ENCODE data around the gene SETD2.

The SETD2 gene

DNA sequence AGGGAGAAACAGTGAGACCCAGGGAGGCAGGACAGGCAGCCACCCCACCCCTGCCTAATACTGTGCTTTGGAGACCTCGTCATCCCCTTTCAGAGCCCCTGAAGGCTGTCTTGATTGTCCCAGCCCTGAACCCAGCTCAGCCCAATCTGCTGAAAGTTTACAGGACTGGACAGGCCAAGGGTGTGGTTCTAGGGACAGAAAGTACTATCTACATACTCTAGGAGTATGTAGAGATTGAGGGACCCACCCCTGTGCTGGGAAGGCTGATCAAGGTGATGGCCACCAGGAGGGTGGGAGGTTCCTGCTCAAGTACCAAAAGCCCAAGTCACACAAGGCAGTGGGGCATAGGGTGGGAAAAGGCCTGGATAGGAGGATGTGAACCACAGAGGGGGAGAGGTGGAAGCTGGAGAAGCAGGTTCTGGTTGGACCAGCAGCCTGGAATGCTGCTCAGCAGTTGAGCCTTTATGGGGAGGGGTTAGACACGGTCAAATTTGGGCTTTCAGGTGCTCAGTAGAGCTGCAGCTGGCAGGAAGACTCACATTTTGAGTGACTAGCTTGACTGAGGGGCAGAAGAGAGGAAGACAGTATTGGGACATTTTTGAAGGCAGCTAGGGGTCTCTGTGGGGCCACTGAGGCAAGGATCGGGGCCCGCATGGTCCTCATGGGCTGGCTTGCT is 177.7 kb downstream of the SETD2 start:
- no peaks in the 10 kb centered on the region for H3K9me3 ChIP-seq (ENCODE audit: control insufficient read depth, low read depth, low read length)
- H3K4me3 ChIP-seq (ENCODE audit: low read length), result no peak overlapping the region
- no peaks in the 10 kb centered on the region for H3K36me3 ChIP-seq (ENCODE audit: control insufficient read depth, low read depth, low read length)
- H3K27me3 ChIP-seq (ENCODE audit: control insufficient read depth, insufficient read depth, low read length), result no peaks in the 10 kb centered on the region
- no peak overlapping the region for H3K27ac ChIP-seq (ENCODE audit: low read length)
- H3K4me1 ChIP-seq (ENCODE audit: control insufficient read depth, low read depth, low read length), result peaks cover 10% of the 10 kb centered on the region
- no peak overlapping the region for H3K9ac ChIP-seq (ENCODE audit: low read length)

DNA sequence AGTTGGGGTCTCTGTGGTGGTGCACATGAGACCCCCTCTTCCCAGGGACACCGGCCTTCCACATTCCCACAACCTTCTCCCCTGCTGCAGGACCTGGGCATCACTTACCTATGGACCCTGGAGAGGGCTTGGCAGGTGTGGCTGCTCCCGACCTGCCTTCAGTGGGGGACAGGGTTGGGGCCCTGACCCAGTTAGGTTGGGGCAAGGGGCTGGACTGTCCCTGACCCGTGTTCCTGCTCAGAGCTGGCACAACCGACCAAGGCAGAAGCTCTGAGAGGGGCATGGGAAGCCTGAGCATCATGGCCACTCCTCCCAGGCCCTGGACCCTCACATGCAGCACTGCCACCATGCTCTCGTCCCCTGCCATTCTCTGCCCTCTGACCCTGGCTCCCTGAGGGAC is 178.3 kb downstream of the SETD2 start:
- Histone ChIP-seq H3K9ac (ENCODE audit: low read length) (no peak overlapping the region), H3K4me3 (ENCODE audit: low read length) (no peak overlapping the region), H3K9me3 (ENCODE audit: control insufficient read depth, low read depth, low read length) (no peaks in the 10 kb centered on the region), H3K4me1 (ENCODE audit: control insufficient read depth, low read depth, low read length) (peaks cover 10% of the 10 kb centered on the region), H3K27me3 (ENCODE audit: control insufficient read depth, insufficient read depth, low read length) (peaks cover 3% of the 10 kb centered on the region), H3K27ac (ENCODE audit: low read length) (no peak overlapping the region), H3K36me3 (ENCODE audit: control insufficient read depth, low read depth, low read length) (no peaks in the 10 kb centered on the region)

DNA sequence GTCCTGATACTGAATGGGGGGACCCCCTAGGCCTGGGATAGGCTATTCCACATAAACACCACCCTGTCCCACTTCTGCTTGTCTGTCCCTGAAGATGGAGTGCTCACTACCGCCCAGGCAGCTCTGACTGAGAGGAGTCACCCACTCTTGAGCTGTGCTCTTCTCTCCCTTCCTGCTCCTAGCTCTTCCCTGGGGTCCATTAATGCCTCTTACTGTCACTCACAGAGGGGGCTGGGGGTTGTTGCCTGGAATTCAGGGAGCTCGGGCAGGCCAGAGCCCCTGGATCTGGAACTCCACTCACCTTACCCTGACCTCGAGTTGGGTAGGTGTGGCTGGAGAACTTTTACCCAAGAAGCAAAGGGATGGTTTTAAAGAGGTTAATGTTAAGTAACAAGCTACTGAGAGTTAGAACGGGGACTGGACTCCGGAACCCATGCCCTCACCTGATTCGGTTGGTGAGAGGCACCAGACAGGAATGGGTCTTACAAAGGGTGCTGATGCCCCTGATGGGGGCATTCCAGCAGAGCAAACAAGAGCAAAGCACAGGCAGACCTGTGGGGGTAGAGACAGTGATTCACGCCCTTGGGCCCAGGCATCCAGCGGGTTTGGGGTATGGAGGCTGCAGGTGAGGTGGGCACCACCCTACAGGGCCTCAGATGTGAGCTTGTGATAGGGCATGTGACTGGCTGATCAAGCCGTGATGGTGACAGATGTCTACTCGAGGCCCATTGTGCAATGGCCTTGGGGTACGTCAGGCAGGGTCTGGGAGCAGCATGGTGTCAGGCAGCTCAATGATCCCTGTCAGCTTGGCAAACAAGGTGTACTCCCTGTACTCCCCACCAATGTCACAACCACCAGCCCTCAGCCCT is 179.1 kb downstream of the SETD2 start:
- H3K4me3 ChIP-seq (ENCODE audit: low read length), result no peak overlapping the region
- H3K9me3 ChIP-seq (ENCODE audit: control insufficient read depth, low read depth, low read length), result no peaks in the 10 kb centered on the region
- H3K36me3 ChIP-seq (ENCODE audit: control insufficient read depth, low read depth, low read length), result no peaks in the 10 kb centered on the region
- H3K27ac ChIP-seq (ENCODE audit: low read length), result no peak overlapping the region
- peaks cover 6% of the 10 kb centered on the region for H3K27me3 ChIP-seq (ENCODE audit: control insufficient read depth, insufficient read depth, low read length)
- H3K4me1 ChIP-seq (ENCODE audit: control insufficient read depth, low read depth, low read length), result peaks cover 10% of the 10 kb centered on the region
- no peak overlapping the region for H3K9ac ChIP-seq (ENCODE audit: low read length)

DNA sequence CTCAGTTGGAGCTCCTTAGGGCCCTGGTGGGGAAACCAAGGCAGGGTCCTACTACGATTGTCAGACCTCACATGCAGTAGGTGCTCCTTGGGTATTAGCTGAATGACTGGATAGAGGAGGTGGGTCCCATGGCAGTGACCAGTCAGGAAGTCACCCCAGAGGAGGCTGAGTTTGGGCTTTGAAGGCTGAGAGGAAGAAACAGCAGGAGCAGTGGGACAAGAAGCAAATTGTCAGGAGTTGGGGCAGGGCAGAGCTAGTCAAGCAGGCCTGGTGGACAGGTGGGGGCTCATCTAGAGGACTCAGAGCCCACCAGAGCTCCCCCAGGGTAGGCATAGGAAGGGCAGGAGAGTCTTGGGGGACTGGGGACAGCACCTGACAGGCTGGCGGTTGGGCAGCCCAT is 181.4 kb downstream of the SETD2 start:
- Histone ChIP-seq H3K27ac (ENCODE audit: low read length) (no peak overlapping the region), H3K4me3 (ENCODE audit: low read length) (no peak overlapping the region), H3K36me3 (ENCODE audit: control insufficient read depth, low read depth, low read length) (no peaks in the 10 kb centered on the region), H3K27me3 (ENCODE audit: control insufficient read depth, insufficient read depth, low read length) (peaks cover 6% of the 10 kb centered on the region), H3K4me1 (ENCODE audit: control insufficient read depth, low read depth, low read length) (peaks cover 3% of the 10 kb centered on the region), H3K9me3 (ENCODE audit: control insufficient read depth, low read depth, low read length) (no peaks in the 10 kb centered on the region), H3K9ac (ENCODE audit: low read length) (no peak overlapping the region)

DNA sequence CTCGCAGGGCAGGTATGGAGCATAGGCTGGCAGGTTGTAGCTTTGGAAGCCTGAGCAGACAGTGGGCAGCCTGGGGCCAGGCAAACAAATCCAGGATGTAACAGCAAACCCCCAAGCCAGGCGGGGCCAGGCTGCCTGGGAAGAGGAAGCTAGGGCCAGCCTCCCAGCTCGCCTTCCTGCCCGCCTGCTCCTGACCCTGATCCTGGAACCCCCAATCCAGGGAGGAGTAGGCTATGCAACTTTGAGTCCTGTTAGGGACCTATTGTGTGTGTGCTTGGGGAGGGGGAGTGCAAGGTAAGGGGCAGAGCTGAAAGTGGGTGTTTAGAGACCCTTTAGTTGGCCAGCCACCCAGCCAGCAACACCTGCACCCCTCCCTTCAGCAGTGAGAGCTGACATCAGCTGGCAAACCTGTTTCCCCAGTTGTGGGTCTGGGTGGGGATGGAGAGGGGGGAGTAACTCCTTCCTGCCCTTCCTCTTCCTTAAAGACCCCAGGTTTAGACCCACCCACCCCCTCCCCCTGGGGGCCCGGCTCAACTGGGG is 181.9 kb downstream of the SETD2 start:
- Histone ChIP-seq H3K4me1 (ENCODE audit: control insufficient read depth, low read depth, low read length) (peaks cover 3% of the 10 kb centered on the region), H3K9ac (ENCODE audit: low read length) (no peak overlapping the region), H3K36me3 (ENCODE audit: control insufficient read depth, low read depth, low read length) (no peaks in the 10 kb centered on the region), H3K27ac (ENCODE audit: low read length) (no peak overlapping the region), H3K9me3 (ENCODE audit: control insufficient read depth, low read depth, low read length) (no peaks in the 10 kb centered on the region), H3K4me3 (ENCODE audit: low read length) (peak overlapping the region; percentile 5), H3K27me3 (ENCODE audit: control insufficient read depth, insufficient read depth, low read length) (peaks cover 6% of the 10 kb centered on the region)

DNA sequence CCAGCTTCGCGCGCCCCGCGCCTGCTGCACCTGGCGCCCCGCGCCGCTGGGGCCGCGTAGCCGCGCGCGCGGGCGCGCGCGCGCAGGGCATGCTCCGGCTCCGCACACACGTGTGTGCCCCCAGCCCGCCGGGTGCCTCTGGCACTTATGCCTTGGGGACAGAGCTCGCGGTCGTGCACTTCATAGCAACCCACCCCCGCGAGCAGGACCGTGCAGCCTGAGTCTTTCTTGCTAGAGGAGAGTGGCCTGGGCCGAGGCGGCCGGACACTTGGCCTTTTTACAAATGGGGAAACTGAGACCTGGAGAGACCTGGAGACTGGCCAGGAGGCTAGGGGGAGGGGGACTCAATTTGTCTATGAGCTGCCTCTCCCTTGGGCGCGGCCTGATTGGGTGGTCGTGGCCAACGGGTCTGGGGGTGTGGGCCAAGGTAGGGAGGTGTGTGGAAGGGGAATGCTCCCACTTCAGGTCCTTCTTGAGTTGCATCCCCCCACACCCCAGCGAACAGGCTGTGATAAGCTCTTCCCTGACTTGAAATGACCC is 183.9 kb downstream of the SETD2 start:
- no peaks in the 10 kb centered on the region for H3K9me3 ChIP-seq (ENCODE audit: control insufficient read depth, low read depth, low read length)
- no peaks in the 10 kb centered on the region for H3K36me3 ChIP-seq (ENCODE audit: control insufficient read depth, low read depth, low read length)
- H3K9ac ChIP-seq (ENCODE audit: low read length), result peak overlapping the region; percentile 33
- peak overlapping the region; percentile 93 for H3K4me3 ChIP-seq (ENCODE audit: low read length)
- H3K4me1 ChIP-seq (ENCODE audit: control insufficient read depth, low read depth, low read length), result peaks cover 3% of the 10 kb centered on the region
- H3K27me3 ChIP-seq (ENCODE audit: control insufficient read depth, insufficient read depth, low read length), result peaks cover 6% of the 10 kb centered on the region
- H3K27ac ChIP-seq (ENCODE audit: low read length), result no peak overlapping the region

DNA sequence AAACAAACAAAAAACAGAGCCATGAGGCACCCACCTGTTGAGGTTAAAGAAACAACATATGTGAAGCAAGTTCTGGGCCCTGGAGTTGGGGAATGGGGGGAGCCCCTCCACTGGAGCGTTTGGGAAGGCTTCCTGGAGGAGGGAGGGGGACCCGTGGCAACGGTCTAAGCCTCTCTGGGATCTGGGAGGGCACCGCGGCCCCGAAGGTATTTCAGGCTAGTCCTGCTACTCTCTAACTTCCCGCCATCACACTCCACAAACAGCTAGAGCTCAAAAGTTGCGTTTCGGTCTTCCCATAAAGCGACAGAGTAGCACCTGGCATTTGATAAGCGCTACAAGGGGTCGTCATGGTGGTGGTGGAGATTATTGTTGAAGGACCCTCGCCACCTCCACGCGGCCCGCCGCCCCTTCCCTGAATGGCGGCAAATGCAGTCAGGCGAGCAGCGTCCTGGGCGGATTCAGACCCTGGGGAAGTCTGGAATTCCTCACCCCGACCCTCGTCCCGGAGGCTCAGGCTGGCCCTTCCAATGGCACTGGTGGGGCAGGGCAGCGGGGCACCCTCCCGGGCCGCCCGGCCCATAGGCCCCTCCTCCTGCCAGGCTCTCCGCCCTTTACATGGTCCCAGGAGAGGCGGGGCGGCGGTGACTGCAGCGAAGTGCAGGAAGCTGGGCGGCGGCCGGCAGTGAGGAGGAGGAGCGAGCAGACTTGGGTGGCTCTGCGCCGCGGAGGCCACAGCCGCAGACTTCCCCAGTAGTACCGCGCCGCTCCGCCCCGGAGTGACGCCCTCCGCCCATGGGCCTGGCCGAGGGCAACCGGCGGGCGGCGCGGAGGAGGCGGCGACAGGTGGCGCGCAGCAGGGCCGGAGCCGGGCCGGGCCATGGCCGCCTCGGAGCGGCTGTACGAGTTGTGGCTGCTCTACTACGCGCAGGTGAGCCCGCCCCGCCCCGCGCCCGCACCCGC is 184.6 kb downstream of the SETD2 start, which contains the start of gene NBEAL2:
Gene NBEAL2 (plus strand): TSS at position 682 of the 960 bp plus-strand sequence. CDS start 196 bp downstream, at position 878.
- Histone ChIP-seq H3K27me3 (ENCODE audit: control insufficient read depth, insufficient read depth, low read length) (peaks cover 6% of the 10 kb centered on the region), H3K9me3 (ENCODE audit: control insufficient read depth, low read depth, low read length) (no peaks in the 10 kb centered on the region), H3K4me1 (ENCODE audit: control insufficient read depth, low read depth, low read length) (peaks cover 3% of the 10 kb centered on the region), H3K27ac (ENCODE audit: low read length) (peak within 1 kb of the TSS; percentile 75), H3K4me3 (ENCODE audit: low read length) (peak within 1 kb of the TSS; percentile 93), H3K9ac (ENCODE audit: low read length) (peak within 1 kb of the TSS; percentile 91), H3K36me3 (ENCODE audit: control insufficient read depth, low read depth, low read length) (no peaks in the 10 kb centered on the region)

DNA sequence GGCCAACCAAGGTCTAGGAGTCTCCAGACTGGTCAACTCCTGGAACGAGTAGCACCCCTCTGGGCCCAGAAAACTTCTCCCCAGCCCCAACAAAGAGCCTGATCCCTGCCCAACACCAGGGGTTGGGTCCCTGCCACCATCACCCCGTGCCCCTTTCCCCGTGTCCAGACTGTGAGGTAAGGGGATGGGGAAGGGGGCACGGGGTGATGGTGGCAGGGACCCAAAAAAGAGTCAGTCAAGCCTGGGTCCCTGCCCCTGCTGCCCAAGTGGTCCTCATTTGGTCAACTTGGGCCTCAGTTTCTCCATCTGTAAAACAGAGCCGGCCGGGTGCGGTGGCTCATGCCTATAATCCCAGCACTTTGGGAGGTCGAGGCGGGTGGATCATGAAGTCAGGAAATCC is 185.5 kb downstream of the SETD2 start:
- H3K27ac ChIP-seq (ENCODE audit: low read length), result no peak overlapping the region
- H3K9ac ChIP-seq (ENCODE audit: low read length), result no peak overlapping the region
- H3K4me1 ChIP-seq (ENCODE audit: control insufficient read depth, low read depth, low read length), result peaks cover 3% of the 10 kb centered on the region
- H3K4me3 ChIP-seq (ENCODE audit: low read length), result peak overlapping the region; percentile 93
- no peaks in the 10 kb centered on the region for H3K36me3 ChIP-seq (ENCODE audit: control insufficient read depth, low read depth, low read length)
- no peaks in the 10 kb centered on the region for H3K9me3 ChIP-seq (ENCODE audit: control insufficient read depth, low read depth, low read length)
- peaks cover 6% of the 10 kb centered on the region for H3K27me3 ChIP-seq (ENCODE audit: control insufficient read depth, insufficient read depth, low read length)

DNA sequence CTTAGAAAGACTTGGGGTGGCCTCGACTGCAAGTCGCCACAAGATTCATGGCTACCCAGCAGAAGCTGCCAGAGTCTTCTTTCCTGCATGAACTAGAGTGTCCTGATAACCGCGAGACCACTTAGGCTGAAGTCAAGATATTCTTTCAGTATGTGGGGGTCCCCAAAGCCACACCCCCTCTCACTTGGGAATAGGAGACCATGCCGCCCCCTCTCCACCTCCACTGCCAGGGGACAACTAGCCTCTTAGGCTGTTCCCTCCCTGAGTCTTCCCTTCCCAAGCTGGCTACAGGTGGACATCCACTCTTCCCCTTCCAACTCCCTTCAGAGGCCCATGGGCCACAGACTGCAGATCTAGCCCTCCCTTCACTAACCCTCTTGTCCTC is 186.1 kb downstream of the SETD2 start:
- H3K9ac ChIP-seq (ENCODE audit: low read length), result no peak overlapping the region
- H3K27me3 ChIP-seq (ENCODE audit: control insufficient read depth, insufficient read depth, low read length), result peaks cover 6% of the 10 kb centered on the region
- H3K9me3 ChIP-seq (ENCODE audit: control insufficient read depth, low read depth, low read length), result no peaks in the 10 kb centered on the region
- H3K27ac ChIP-seq (ENCODE audit: low read length), result no peak overlapping the region
- H3K4me3 ChIP-seq (ENCODE audit: low read length), result no peak overlapping the region
- peaks cover 3% of the 10 kb centered on the region for H3K4me1 ChIP-seq (ENCODE audit: control insufficient read depth, low read depth, low read length)
- H3K36me3 ChIP-seq (ENCODE audit: control insufficient read depth, low read depth, low read length), result no peaks in the 10 kb centered on the region

DNA sequence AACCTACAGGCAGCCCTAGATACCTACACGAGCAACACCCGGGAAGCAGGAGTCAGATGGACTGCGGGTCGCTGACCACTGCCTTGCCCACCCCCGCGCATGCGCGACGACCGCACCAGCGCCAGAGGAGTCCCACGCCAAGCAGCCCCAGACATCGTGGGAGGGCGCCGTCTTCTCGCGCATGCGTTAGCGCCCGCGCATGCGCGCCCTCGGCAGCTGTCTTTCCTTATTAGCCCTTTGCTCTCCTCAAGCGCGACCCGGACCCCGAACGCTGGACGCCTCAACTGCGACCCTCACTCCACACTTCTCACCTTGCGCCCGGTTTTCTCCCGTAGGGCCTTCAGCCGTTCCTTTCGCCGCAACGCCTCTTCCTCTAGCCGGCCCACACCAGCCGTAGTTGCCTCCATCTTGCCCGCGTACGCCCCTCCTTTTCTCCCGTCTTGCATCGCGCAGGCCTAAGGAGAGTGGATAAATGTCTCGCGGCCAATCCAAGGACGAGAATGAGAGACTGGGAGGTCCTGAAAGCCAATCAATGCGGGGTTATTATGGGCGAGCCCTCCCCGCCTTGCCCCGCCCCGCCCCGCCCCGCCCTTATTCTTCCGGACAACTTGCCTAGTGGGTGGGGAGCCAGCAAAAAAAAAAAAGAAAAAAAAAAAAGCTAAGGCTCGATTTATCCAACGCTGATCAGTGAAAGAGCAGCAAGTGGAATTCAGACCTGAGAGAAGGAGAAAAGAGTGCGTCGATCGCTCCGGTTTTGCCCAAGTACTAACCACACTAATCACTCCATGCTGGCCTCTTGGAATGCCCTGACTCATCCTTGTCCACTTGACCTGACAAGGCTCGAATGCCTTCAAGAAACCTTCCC is 187.4 kb downstream of the SETD2 start, which contains the start of gene CCDC12:
Gene CCDC12 (minus strand): TSS at position 420 of the 865 bp plus-strand sequence. CDS start 13 bp downstream, at position 407.
- Histone ChIP-seq H3K4me1 (ENCODE audit: control insufficient read depth, low read depth, low read length) (no peaks in the 10 kb centered on the region), H3K27me3 (ENCODE audit: control insufficient read depth, insufficient read depth, low read length) (peaks cover 6% of the 10 kb centered on the region), H3K36me3 (ENCODE audit: control insufficient read depth, low read depth, low read length) (no peaks in the 10 kb centered on the region), H3K9ac (ENCODE audit: low read length) (peak within 1 kb of the TSS; percentile 94), H3K4me3 (ENCODE audit: low read length) (peak within 1 kb of the TSS; percentile 99), H3K27ac (ENCODE audit: low read length) (peak within 1 kb of the TSS; percentile 95), H3K9me3 (ENCODE audit: control insufficient read depth, low read depth, low read length) (no peaks in the 10 kb centered on the region)

Data from iPS-18a (cell line).